PC-9 (cell line): ENCODE measurements around the gene PGPEP1. TPM values are rescaled to one million over a fixed set of nuclear protein-coding genes. Genes with fewer than 3 reads are reported as not detected.

Experiments
- BruUV-seq: library from RNA; stranded (reverse); fragments of 400-500 nt; replicated peaks from 2 replicates; lab custom pipeline; 2021; lab: Mats Ljungman, UMichigan
- CTCF ChIA-PET: fragments of 300-600 bp; sonication (Branson Sonifier 250); formaldehyde crosslinking; loops from one replicate; lab custom pipeline; 2022; ENCODE audit warnings: antibody characterized with exemption; lab: Charles Lee
- POLR2A ChIA-PET: fragments of 300-600 bp; sonication (Branson Sonifier 250); formaldehyde crosslinking; loops from one replicate; lab custom pipeline; 2022; ENCODE audit warnings: antibody characterized with exemption; ENCODE audit not compliant: unreplicated experiment; lab: Charles Lee
- DNase-seq, 2 experiments: peaks; one replicate each; pipeline versions ENCODE4 v3.0.0 to v3.0.0-alpha.2; 2015 to 2022; ENCODE audit warnings: mixed read lengths in 1 of 2
- H2AFZ ChIP-seq: fragments of 200-600 bp; sonication (generic); 2 replicates; pipeline ENCODE4 v1.8.1; 2017; ENCODE audit warnings: antibody characterized with exemption
- H3F3A ChIP-seq: fragments of 200-600 bp; sonication (generic); 2 replicates; pipeline ENCODE4 v1.8.1; 2017; ENCODE audit warnings: antibody characterized with exemption, mild to moderate bottlenecking, low read depth; ENCODE audit not compliant: insufficient read depth
- H3K27ac ChIP-seq: fragments of 200-600 bp; sonication (generic); 2 replicates; pipeline ENCODE4 v1.6.1; 2016; ENCODE audit warnings: mixed run types
- H3K27me3 ChIP-seq: fragments of 200-600 bp; sonication (generic); 2 replicates; pipeline ENCODE4 v1.6.1; 2016; ENCODE audit warnings: low read depth, mixed run types; ENCODE audit not compliant: insufficient read depth
- H3K36me3 ChIP-seq: fragments of 200-600 bp; sonication (generic); 2 replicates; pipeline ENCODE4 v1.6.1; 2016; ENCODE audit warnings: low read depth, mixed run types
- H3K4me1 ChIP-seq: fragments of 200-600 bp; sonication (generic); replicated peaks from 2 replicates; pipeline ENCODE4 v1.6.1; 2016; ENCODE audit warnings: mixed run types; ENCODE audit not compliant: insufficient read depth
- H3K4me2 ChIP-seq: fragments of 200-600 bp; sonication (generic); 2 replicates; pipeline ENCODE4 v1.6.1; 2017; ENCODE audit warnings: mixed run types
- H3K4me3 ChIP-seq: fragments of 200-600 bp; sonication (generic); 2 replicates; pipeline ENCODE4 v1.6.1; 2016; ENCODE audit warnings: mixed run types
- H3K79me2 ChIP-seq: fragments of 200-600 bp; sonication (generic); 2 replicates; pipeline ENCODE4 v1.6.1; 2017; ENCODE audit warnings: low read depth, mixed run types
- H3K9me2 ChIP-seq: fragments of 200-600 bp; sonication (generic); 2 replicates; pipeline ENCODE4 v1.8.1; 2017; ENCODE audit warnings: mild to moderate bottlenecking; ENCODE audit not compliant: insufficient read depth
- H3K9me3 ChIP-seq: fragments of 200-600 bp; sonication (generic); 2 replicates; pipeline ENCODE4 v1.8.1; 2016; ENCODE audit warnings: low read depth; ENCODE audit not compliant: insufficient read depth
- H4K20me1 ChIP-seq: fragments of 200-600 bp; sonication (generic); 2 replicates; pipeline ENCODE4 v1.8.1; 2017; ENCODE audit not compliant: insufficient read depth
- EZH2 ChIP-seq: fragments of 200-600 bp; sonication (generic); IDR thresholded peaks from 2 replicates; pipeline ENCODE4 v1.8.0; 2017; ENCODE audit warnings: antibody characterized with exemption, low read depth
- intact Hi-C: fragments of 100-400 bp; cut with micrococcal nuclease; formaldehyde crosslinking; loops from one replicate; pipeline ENCODE4 v1.10.0; 2022; ENCODE audit not compliant: unreplicated experiment
- total RNA-seq: library from RNA; stranded (reverse); gene quantifications from 2 replicates; pipeline ENCODE4 v1.2.3, GENCODE V29; 2021
- TF ChIP-seq, protein P1 (sequence below): fragments of 200-600 bp; sonication (generic); conservative IDR thresholded peaks from 2 replicates; pipeline ENCODE4 v1.6.1; 2017; ENCODE audit warnings: mixed run types, antibody characterized with exemption, mild to moderate bottlenecking, moderate library complexity

Gene PGPEP1
- total RNA-seq, 1 experiment from 2014 or later = 53.6 TPM

DNA sequence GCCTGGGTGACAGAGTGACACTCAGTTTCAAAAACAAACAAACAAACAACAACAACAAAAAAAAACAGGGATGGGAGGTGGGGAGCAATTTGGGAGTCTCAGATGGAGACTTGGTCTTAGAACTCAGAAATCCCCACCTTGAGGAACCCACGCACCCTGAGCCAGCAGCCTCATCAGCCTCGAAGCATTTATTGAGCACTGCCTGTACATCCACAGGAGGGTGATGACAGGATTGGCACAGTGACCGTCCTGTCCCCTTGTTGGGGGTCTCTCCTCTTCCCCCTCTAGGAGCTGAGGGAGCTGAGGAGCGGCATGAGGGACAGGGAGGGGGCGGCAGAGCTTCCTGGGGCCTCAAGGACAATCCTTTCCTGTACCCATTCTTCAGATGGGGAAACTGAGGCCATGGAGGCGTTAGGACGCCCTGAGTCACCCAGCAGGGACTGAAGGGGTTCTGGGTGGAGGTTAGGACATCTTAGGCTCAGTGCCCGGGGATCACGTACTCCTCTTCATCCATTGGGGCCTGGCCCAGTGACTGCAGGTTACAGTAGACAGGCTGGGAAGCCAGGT, 51.2 kb downstream of the PGPEP1 start:
- ChIA-PET CTCF (interaction anchor here (0.7 kb wide), 1 partner anchor 23 kb away, joined by 5 read pairs; no protein-coding TSS in a partner anchor), POLR2A (interaction anchor here (0.6 kb wide), 1 partner anchor 11 kb away, joined by 7 read pairs; no protein-coding TSS in a partner anchor)
- DNase-seq = no peak
- peaks cover 28% of the 10 kb centered on the region for H3K36me3 ChIP-seq
- no peaks in the 10 kb centered on the region for H3K9me2 ChIP-seq
- TF ChIP-seq, protein P1, sequence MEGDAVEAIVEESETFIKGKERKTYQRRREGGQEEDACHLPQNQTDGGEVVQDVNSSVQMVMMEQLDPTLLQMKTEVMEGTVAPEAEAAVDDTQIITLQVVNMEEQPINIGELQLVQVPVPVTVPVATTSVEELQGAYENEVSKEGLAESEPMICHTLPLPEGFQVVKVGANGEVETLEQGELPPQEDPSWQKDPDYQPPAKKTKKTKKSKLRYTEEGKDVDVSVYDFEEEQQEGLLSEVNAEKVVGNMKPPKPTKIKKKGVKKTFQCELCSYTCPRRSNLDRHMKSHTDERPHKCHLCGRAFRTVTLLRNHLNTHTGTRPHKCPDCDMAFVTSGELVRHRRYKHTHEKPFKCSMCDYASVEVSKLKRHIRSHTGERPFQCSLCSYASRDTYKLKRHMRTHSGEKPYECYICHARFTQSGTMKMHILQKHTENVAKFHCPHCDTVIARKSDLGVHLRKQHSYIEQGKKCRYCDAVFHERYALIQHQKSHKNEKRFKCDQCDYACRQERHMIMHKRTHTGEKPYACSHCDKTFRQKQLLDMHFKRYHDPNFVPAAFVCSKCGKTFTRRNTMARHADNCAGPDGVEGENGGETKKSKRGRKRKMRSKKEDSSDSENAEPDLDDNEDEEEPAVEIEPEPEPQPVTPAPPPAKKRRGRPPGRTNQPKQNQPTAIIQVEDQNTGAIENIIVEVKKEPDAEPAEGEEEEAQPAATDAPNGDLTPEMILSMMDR = no peak
- TF ChIP-seq EZH2 = no peak
- no peaks in the 10 kb centered on the region; the same call in 1 of the 2 replicates for H3K4me1 ChIP-seq
- BruUV-seq = no TSS peak
- no peak overlapping the region for H3K4me3 ChIP-seq
- H4K20me1 ChIP-seq = peaks cover 30% of the 10 kb centered on the region
- H3K4me2 ChIP-seq = no peak overlapping the region
- H3K9me3 ChIP-seq = no peaks in the 10 kb centered on the region
- intact Hi-C loops = no loop called here
- H3K27me3 ChIP-seq = no peaks in the 10 kb centered on the region
- H2AFZ ChIP-seq = no peak overlapping the region
- H3F3A ChIP-seq = peaks cover 46% of the 10 kb centered on the region
- no peak overlapping the region for H3K27ac ChIP-seq
- peaks cover 25% of the 10 kb centered on the region for H3K79me2 ChIP-seq

DNA sequence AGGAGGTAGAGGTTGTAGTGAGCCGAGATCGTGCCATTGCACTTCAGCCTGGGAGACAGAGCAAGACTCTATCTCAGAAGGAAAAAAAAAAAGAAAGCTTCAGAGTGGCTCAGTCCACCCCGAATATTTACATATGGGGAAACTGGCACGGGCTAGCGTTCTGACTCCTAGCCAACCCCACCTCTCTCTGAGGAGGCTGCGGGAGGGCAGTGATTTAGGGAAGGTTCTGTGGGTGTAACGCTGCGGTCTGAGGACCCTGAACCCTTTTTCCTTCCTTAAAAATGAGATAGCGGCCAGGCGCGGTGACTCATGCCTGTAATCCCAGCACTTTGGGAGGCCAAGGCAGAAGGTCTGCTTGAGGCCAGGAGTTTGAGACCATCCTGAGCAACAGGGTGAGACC, 52.0 kb downstream of the PGPEP1 start:
- POLR2A ChIA-PET = interaction anchor here (0.6 kb wide), 1 partner anchor 12 kb away, joined by 7 read pairs; no protein-coding TSS in a partner anchor
- Histone ChIP-seq H3K79me2 (peaks cover 17% of the 10 kb centered on the region), H3F3A (peaks cover 39% of the 10 kb centered on the region), H3K4me2 (no peak overlapping the region), H3K36me3 (peaks cover 21% of the 10 kb centered on the region), H3K27ac (no peak overlapping the region), H3K4me1 (no peaks in the 10 kb centered on the region; the same call in 1 of the 2 replicates), H2AFZ (no peak overlapping the region), H3K9me3 (no peaks in the 10 kb centered on the region), H3K27me3 (no peaks in the 10 kb centered on the region), H3K9me2 (no peaks in the 10 kb centered on the region), H3K4me3 (no peak overlapping the region), H4K20me1 (peaks cover 24% of the 10 kb centered on the region)
- BruUV-seq = no TSS peak
- TF ChIP-seq, protein P1 = no peak
- no peak for TF ChIP-seq EZH2
- CTCF ChIA-PET = no interaction called here
- no peak for DNase-seq
- intact Hi-C loops = no loop called here

- Histone ChIP-seq H4K20me1 (peaks cover 19% of the 10 kb centered on the region), H3K36me3 (peaks cover 17% of the 10 kb centered on the region), H3K9me3 (no peaks in the 10 kb centered on the region), H3K4me3 (no peak overlapping the region), H3K79me2 (peaks cover 12% of the 10 kb centered on the region), H3K4me1 (no peaks in the 10 kb centered on the region; the same call in 1 of the 2 replicates), H3F3A (peaks cover 36% of the 10 kb centered on the region), H3K27ac (no peak overlapping the region), H2AFZ (no peak overlapping the region), H3K4me2 (no peak overlapping the region), H3K27me3 (no peaks in the 10 kb centered on the region), H3K9me2 (no peaks in the 10 kb centered on the region)
- ChIA-PET POLR2A (no interaction called here), CTCF (no interaction called here)
- DNase-seq = no peak
- intact Hi-C loops = no loop called here
- TF ChIP-seq, protein P1 = no peak
- no TSS peak for BruUV-seq
Observed at GRCh38 chr19:18392926-18393325, 52.5 kb downstream of the PGPEP1 start.
